ENCODE results near the gene RSPRY1.

RSPRY1 gene

GRCh38 chr16:57140931-57141668, 45.0 kb upstream of the RSPRY1 start:
- TF ChIP-seq EGR1 (IDR thresholded peaks at IDR 0.05) (no peak), NFIC (IDR thresholded peaks at IDR 0.05) (no peak), TCF12 (IDR thresholded peaks at IDR 0.05; ENCODE audit: low read depth) (no peak), CREB1 (IDR thresholded peaks at IDR 0.05; ENCODE audit: low read depth) (no peak), REST (IDR thresholded peaks at IDR 0.05; ENCODE audit: low read depth) (no peak), ZBTB7A (IDR thresholded peaks at IDR 0.05; ENCODE audit: low read depth) (no peak), TEAD4 (IDR thresholded peaks at IDR 0.05) (no peak), FOXM1 (IDR thresholded peaks at IDR 0.05; ENCODE audit: borderline replicate concordance, low read depth) (no peak), CEBPB (IDR thresholded peaks at IDR 0.05) (no peak), TAF1 (IDR thresholded peaks at IDR 0.05; ENCODE audit: low read depth) (no peak), RAD21 (IDR thresholded peaks at IDR 0.05; ENCODE audit: low read depth) (no peak), YY1 (IDR thresholded peaks at IDR 0.05; ENCODE audit: low read depth) (no peak), USF1 (IDR thresholded peaks at IDR 0.05) (no peak), EP300 (IDR thresholded peaks at IDR 0.05; ENCODE audit: borderline replicate concordance) (no peak)
- TF ChIP-seq, protein P1, sequence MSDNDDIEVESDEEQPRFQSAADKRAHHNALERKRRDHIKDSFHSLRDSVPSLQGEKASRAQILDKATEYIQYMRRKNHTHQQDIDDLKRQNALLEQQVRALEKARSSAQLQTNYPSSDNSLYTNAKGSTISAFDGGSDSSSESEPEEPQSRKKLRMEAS (IDR thresholded peaks at IDR 0.05), result no peak

- no peak for TF ChIP-seq FOXM1 (IDR thresholded peaks at IDR 0.05; ENCODE audit: borderline replicate concordance, low read depth)
- TF ChIP-seq, protein P1 (IDR thresholded peaks at IDR 0.05), result no peak
- no peak for TF ChIP-seq RAD21 (IDR thresholded peaks at IDR 0.05; ENCODE audit: low read depth)
- TF ChIP-seq NFIC (IDR thresholded peaks at IDR 0.05), result no peak
- TF ChIP-seq TCF12 (IDR thresholded peaks at IDR 0.05; ENCODE audit: low read depth), result no peak
- no peak for TF ChIP-seq USF1 (IDR thresholded peaks at IDR 0.05)
- TF ChIP-seq YY1 (IDR thresholded peaks at IDR 0.05; ENCODE audit: low read depth), result no peak
- no peak for TF ChIP-seq CEBPB (IDR thresholded peaks at IDR 0.05)
- TF ChIP-seq TAF1 (IDR thresholded peaks at IDR 0.05; ENCODE audit: low read depth), result no peak
- no peak for TF ChIP-seq EP300 (IDR thresholded peaks at IDR 0.05; ENCODE audit: borderline replicate concordance)
- no peak for TF ChIP-seq CREB1 (IDR thresholded peaks at IDR 0.05; ENCODE audit: low read depth)
- TF ChIP-seq REST (IDR thresholded peaks at IDR 0.05; ENCODE audit: low read depth), result no peak
- no peak for TF ChIP-seq TEAD4 (IDR thresholded peaks at IDR 0.05)
These were observed 44.1 kb upstream of the RSPRY1 start for GRCh38 chr16:57141822-57142631.

GRCh38 chr16:57143149-57143921, 42.8 kb upstream of the RSPRY1 start:
- TF ChIP-seq, protein P1 (IDR thresholded peaks at IDR 0.05), result no peak
- TF ChIP-seq CEBPB (IDR thresholded peaks at IDR 0.05) (no peak), EP300 (IDR thresholded peaks at IDR 0.05; ENCODE audit: borderline replicate concordance) (no peak), NFIC (IDR thresholded peaks at IDR 0.05) (no peak), FOXM1 (IDR thresholded peaks at IDR 0.05; ENCODE audit: borderline replicate concordance, low read depth) (no peak), TAF1 (IDR thresholded peaks at IDR 0.05; ENCODE audit: low read depth) (no peak), TCF12 (IDR thresholded peaks at IDR 0.05; ENCODE audit: low read depth) (no peak), CREB1 (IDR thresholded peaks at IDR 0.05; ENCODE audit: low read depth) (no peak), REST (IDR thresholded peaks at IDR 0.05; ENCODE audit: low read depth) (no peak), RAD21 (IDR thresholded peaks at IDR 0.05; ENCODE audit: low read depth) (no peak), EGR1 (IDR thresholded peaks at IDR 0.05) (no peak)
